ENCODE measurements around the gene SLA2.

Gene SLA2

GRCh38 chr20:36599912-36600345, 46.1 kb downstream of the SLA2 start:
- no peaks in the 10 kb centered on the region for H3K27me3 ChIP-seq (ENCODE audit: control insufficient read depth, insufficient read depth, low read length, poor library complexity, severe bottlenecking)
- no peaks in the 10 kb centered on the region for H3K9me3 ChIP-seq (ENCODE audit: control insufficient read depth, low read length)
- H3K4me1 ChIP-seq (ENCODE audit: control insufficient read depth, insufficient read depth, low read length): no peaks in the 10 kb centered on the region
- no peaks in the 10 kb centered on the region for H3K36me3 ChIP-seq (ENCODE audit: control insufficient read depth, insufficient read depth, low read length)
- no peak overlapping the region for H3K27ac ChIP-seq (ENCODE audit: insufficient read depth, low read depth, low read length, poor library complexity, severe bottlenecking)
- H3K4me3 ChIP-seq (ENCODE audit: insufficient read depth, low read depth, low read length): no peak overlapping the region
- WGBS, 2 experiments: 78 to 94% methylated on average over 4 to 5 of the region's 5 CpGs

- 90 to 94% methylated on average over 5 of the region's 5 CpGs for WGBS, 2 experiments
- Histone ChIP-seq H3K4me3 (ENCODE audit: insufficient read depth, low read depth, low read length) (no peak overlapping the region), H3K9me3 (ENCODE audit: control insufficient read depth, low read length) (no peaks in the 10 kb centered on the region), H3K27me3 (ENCODE audit: control insufficient read depth, insufficient read depth, low read length, poor library complexity, severe bottlenecking) (no peaks in the 10 kb centered on the region), H3K36me3 (ENCODE audit: control insufficient read depth, insufficient read depth, low read length) (peaks cover 9% of the 10 kb centered on the region), H3K4me1 (ENCODE audit: control insufficient read depth, insufficient read depth, low read length) (peaks cover 13% of the 10 kb centered on the region), H3K27ac (ENCODE audit: insufficient read depth, low read depth, low read length, poor library complexity, severe bottlenecking) (no peak overlapping the region)
Observed at GRCh38 chr20:36593347-36593929, 52.6 kb downstream of the SLA2 start.

DNA sequence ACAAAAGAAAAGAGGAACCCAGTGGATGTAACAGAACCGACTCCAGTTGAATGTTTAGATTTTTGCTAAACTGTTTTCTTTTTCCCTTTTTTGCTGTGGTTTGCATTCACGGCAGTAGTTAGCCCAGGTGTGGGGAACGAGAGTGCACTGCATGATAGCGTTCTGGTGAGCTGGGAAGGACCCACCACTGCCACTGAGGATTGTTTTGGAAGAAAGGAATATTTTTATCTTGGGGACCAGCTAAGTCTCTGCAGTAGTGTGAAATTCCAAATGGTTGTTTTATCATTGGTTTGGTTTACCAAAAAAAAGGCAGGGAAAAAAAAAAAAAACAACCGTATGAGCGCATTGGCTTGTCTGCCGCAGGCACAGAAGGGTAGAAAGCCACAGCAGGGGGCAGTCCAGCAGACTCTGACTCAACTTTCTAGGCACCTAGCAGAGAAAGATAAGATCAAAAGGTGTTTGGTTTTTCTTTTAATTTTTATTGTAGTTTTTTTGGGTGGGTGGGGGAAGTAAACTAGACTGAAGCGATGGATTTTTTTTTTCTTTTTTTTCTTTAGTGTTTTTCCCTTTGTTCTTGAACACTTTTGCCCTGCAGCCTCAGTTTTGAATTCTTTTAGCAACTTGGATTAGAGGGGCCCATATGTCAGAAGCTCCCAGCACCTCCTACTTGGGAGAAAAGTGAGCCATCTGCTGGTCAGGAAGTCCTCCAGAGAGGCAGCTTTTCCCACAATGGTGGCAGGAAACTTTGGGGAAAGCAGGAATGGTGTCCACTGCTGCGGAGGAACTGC, 53.9 kb downstream of the SLA2 start:
- Histone ChIP-seq H3K9me3 (ENCODE audit: control insufficient read depth, low read length) (no peaks in the 10 kb centered on the region), H3K4me1 (ENCODE audit: control insufficient read depth, insufficient read depth, low read length) (peaks cover 13% of the 10 kb centered on the region), H3K4me3 (ENCODE audit: insufficient read depth, low read depth, low read length) (no peak overlapping the region), H3K27ac (ENCODE audit: insufficient read depth, low read depth, low read length, poor library complexity, severe bottlenecking) (no peak overlapping the region), H3K27me3 (ENCODE audit: control insufficient read depth, insufficient read depth, low read length, poor library complexity, severe bottlenecking) (no peaks in the 10 kb centered on the region), H3K36me3 (ENCODE audit: control insufficient read depth, insufficient read depth, low read length) (peaks cover 9% of the 10 kb centered on the region)
- WGBS, 2 experiments: 79 to 81% methylated on average over 9 of the region's 9 CpGs

DNA sequence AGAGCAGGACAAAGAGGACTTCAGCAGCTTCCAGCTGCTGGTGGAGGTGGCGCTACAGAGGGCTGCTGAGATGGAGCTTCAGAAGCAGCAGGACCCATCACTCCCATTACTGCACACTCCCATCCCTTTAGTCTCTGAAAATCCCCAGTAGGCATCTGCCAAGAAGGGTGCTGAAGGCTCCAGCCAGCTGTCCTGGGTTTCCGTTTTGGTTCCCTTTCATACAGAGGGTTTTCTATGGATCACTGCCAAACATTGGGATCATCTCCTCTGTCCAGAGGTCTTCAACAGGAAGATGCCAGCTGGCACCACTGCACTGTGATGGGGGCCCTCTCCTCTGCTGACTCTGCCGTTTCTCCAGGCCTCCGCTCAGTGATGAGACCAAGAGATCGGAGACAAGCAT, 54.7 kb downstream of the SLA2 start:
- H3K27ac ChIP-seq (ENCODE audit: insufficient read depth, low read depth, low read length, poor library complexity, severe bottlenecking): no peak overlapping the region
- H3K36me3 ChIP-seq (ENCODE audit: control insufficient read depth, insufficient read depth, low read length): peaks cover 9% of the 10 kb centered on the region
- WGBS, 2 experiments: 94 to 95% methylated on average over 5 of the region's 5 CpGs

DNA sequence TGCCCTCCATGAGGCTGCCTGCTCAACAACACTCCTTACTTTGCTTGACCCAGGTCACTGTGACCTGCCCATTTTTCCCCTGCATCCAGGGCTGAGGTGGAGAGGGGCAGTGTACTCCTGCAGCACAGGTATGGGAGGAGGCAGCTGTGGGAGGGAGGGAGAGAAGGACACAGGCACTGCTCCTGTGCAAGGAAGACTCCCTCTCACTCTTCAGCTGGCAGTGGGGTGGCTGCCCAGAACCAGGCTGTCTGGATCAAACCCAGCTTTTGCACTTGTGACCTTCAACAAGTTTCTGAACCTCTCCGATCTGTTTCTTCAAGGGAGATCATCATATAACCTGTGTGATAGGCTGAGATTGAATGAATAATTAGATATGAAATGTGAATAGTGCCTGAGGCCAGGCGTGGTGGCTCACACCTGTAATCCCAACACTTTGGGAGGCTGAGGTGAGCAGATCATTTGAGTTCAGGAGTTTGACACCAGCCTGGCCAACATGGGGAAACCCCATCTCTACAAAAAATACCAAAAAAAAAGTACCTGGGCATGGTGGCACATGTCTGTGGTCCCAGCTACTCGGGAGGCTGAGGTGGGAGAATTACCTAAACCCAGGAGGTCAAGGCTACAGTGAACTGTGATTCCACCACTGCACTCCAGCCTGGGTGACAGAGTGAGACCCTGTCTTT, 58.5 kb downstream of the SLA2 start:
- peaks cover 6% of the 10 kb centered on the region for H3K36me3 ChIP-seq (ENCODE audit: control insufficient read depth, insufficient read depth, low read length)

More for the DNA sequence above, 54.7 kb downstream of the SLA2 start:
- Histone ChIP-seq H3K9me3 (ENCODE audit: control insufficient read depth, low read length) (no peaks in the 10 kb centered on the region), H3K4me3 (ENCODE audit: insufficient read depth, low read depth, low read length) (no peak overlapping the region), H3K4me1 (ENCODE audit: control insufficient read depth, insufficient read depth, low read length) (peaks cover 13% of the 10 kb centered on the region), H3K27me3 (ENCODE audit: control insufficient read depth, insufficient read depth, low read length, poor library complexity, severe bottlenecking) (no peaks in the 10 kb centered on the region)

GRCh38 chr20:36585410-36586125, 60.4 kb downstream of the SLA2 start:
- Histone ChIP-seq H3K36me3 (ENCODE audit: control insufficient read depth, insufficient read depth, low read length) (peaks cover 5% of the 10 kb centered on the region), H3K9me3 (ENCODE audit: control insufficient read depth, low read length) (no peaks in the 10 kb centered on the region), H3K4me1 (ENCODE audit: control insufficient read depth, insufficient read depth, low read length) (peaks cover 6% of the 10 kb centered on the region), H3K27me3 (ENCODE audit: control insufficient read depth, insufficient read depth, low read length, poor library complexity, severe bottlenecking) (no peaks in the 10 kb centered on the region), H3K4me3 (ENCODE audit: insufficient read depth, low read depth, low read length) (no peak overlapping the region), H3K27ac (ENCODE audit: insufficient read depth, low read depth, low read length, poor library complexity, severe bottlenecking) (peak overlapping the region; percentile 18)
- 10 to 12% methylated on average over 8 of the region's 8 CpGs for WGBS, 2 experiments

More for the DNA sequence above, 58.5 kb downstream of the SLA2 start:
- H3K27me3 ChIP-seq (ENCODE audit: control insufficient read depth, insufficient read depth, low read length, poor library complexity, severe bottlenecking): no peaks in the 10 kb centered on the region
- 90 to 93% methylated on average over 3 of the region's 3 CpGs for WGBS, 2 experiments
- no peaks in the 10 kb centered on the region for H3K9me3 ChIP-seq (ENCODE audit: control insufficient read depth, low read length)
- H3K4me1 ChIP-seq (ENCODE audit: control insufficient read depth, insufficient read depth, low read length): peaks cover 19% of the 10 kb centered on the region
- H3K4me3 ChIP-seq (ENCODE audit: insufficient read depth, low read depth, low read length): no peak overlapping the region
- no peak overlapping the region for H3K27ac ChIP-seq (ENCODE audit: insufficient read depth, low read depth, low read length, poor library complexity, severe bottlenecking)

GRCh38 chr20:36584018-36584481, 61.9 kb downstream of the SLA2 start:
- no peak overlapping the region for H3K4me3 ChIP-seq (ENCODE audit: insufficient read depth, low read depth, low read length)
- H3K4me1 ChIP-seq (ENCODE audit: control insufficient read depth, insufficient read depth, low read length): peaks cover 6% of the 10 kb centered on the region
- H3K27me3 ChIP-seq (ENCODE audit: control insufficient read depth, insufficient read depth, low read length, poor library complexity, severe bottlenecking): no peaks in the 10 kb centered on the region
- no peaks in the 10 kb centered on the region for H3K9me3 ChIP-seq (ENCODE audit: control insufficient read depth, low read length)
- 95 to 98% methylated on average over 2 of the region's 2 CpGs for WGBS, 2 experiments
- H3K36me3 ChIP-seq (ENCODE audit: control insufficient read depth, insufficient read depth, low read length): peaks cover 17% of the 10 kb centered on the region
- no peak overlapping the region for H3K27ac ChIP-seq (ENCODE audit: insufficient read depth, low read depth, low read length, poor library complexity, severe bottlenecking)

DNA sequence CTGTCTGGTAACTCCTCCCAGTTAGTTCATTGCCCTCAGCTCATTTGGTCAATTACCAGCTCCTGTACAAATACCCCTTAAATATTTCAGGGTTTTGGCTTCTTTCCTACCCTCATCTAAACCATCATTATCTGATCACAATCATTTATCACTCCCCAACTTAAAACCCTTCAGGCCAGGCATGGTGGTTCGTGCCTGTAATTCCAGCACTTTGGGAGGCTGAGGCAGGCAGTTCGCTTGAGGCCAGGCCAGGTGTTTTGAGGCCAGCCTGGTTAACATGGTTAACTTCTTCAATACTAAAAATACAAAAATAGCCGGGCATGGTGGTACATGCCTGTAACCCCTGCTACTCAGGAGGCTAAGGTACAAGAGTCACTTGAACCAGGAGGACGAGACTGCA, 63.2 kb downstream of the SLA2 start:
- Histone ChIP-seq H3K4me3 (ENCODE audit: insufficient read depth, low read depth, low read length) (no peak overlapping the region), H3K27me3 (ENCODE audit: control insufficient read depth, insufficient read depth, low read length, poor library complexity, severe bottlenecking) (no peaks in the 10 kb centered on the region), H3K27ac (ENCODE audit: insufficient read depth, low read depth, low read length, poor library complexity, severe bottlenecking) (no peak overlapping the region), H3K9me3 (ENCODE audit: control insufficient read depth, low read length) (no peaks in the 10 kb centered on the region), H3K4me1 (ENCODE audit: control insufficient read depth, insufficient read depth, low read length) (peaks cover 6% of the 10 kb centered on the region), H3K36me3 (ENCODE audit: control insufficient read depth, insufficient read depth, low read length) (peaks cover 23% of the 10 kb centered on the region)
- 91 to 94% methylated on average over 4 of the region's 4 CpGs for WGBS, 2 experiments

DNA sequence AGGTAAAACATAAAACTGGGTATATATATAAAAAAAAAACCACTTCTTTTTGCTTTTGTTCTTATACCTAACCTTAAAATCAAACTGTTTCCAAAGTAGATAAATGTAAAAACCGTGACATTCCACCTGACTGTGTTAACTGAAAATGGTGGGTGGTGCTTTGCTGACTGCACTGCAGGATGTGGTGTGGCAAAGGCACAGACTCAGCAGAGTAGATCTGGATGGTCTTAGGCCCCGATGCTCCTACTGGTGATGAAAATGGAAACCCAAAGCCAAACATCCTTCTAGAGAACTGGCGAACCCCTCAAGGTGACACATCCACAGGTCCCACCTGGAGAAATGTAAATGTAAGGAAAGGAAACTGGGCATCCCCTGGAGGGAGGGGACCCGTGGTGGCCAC, 63.7 kb downstream of the SLA2 start:
- H3K4me3 ChIP-seq (ENCODE audit: insufficient read depth, low read depth, low read length): no peak overlapping the region
- peaks cover 6% of the 10 kb centered on the region for H3K4me1 ChIP-seq (ENCODE audit: control insufficient read depth, insufficient read depth, low read length)
- H3K9me3 ChIP-seq (ENCODE audit: control insufficient read depth, low read length): no peaks in the 10 kb centered on the region
- H3K36me3 ChIP-seq (ENCODE audit: control insufficient read depth, insufficient read depth, low read length): peaks cover 23% of the 10 kb centered on the region
- no peak overlapping the region for H3K27ac ChIP-seq (ENCODE audit: insufficient read depth, low read depth, low read length, poor library complexity, severe bottlenecking)
- 89 to 92% methylated on average over 4 of the region's 4 CpGs for WGBS, 2 experiments
- H3K27me3 ChIP-seq (ENCODE audit: control insufficient read depth, insufficient read depth, low read length, poor library complexity, severe bottlenecking): no peaks in the 10 kb centered on the region
